ENCODE results near the gene DHRS4. TPM values are rescaled to one million over a fixed set of nuclear protein-coding genes. Genes with fewer than 3 reads are reported as not detected.

Gene DHRS4
- polyA plus RNA-seq, 3 donors, result 40.4 to 68.1 (median 63.2) TPM

DNA sequence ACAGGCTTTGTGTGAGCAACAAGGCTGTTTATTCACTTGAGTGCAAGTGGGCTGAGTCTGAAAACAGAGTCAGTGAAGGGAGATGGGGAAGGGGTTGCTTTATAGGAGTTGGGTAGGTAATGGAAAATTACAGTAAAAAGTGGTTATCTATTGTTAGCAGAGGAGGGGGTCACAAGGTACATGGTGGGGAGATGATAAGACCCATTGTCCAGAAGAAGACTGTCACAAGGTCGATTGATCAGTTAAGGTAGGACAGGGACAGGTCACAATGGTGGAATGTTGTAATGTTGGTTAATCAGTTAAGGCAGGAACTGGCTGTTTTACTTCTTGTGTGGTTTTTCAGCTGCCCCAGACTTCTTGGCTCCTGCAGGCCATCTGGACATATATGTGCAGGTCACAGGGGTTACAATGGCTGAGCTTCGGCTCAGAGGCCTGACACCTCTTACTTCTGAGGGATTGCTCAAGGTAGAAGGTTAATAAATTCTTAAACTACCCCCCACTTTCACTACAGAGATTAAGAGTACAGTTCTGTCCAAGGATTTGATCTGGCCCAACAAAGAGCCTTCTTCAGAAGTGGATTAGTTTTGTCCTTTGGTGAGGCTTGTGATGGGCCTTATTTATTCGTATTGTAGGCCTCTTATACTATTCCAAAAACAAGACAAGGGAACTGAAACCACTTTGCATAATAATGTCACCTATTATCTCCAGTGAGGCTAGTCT is 13.8 kb upstream of the DHRS4 start:
- DNase-seq, result no peak
- H3K27ac ChIP-seq (ENCODE audit: low read depth in 1 of 2, low read length in 2 of 2), result no peak overlapping the region
- Mint-ChIP-seq H3K4me3 (no peak overlapping the region), H3K4me1 (peaks cover 1% of the 10 kb centered on the region), H3K27me3 (ENCODE audit: low read depth in 3 of 3) (peaks cover 0 to 2% (median 2%) of the 10 kb centered on the region in 3 donors), H3K36me3 (peaks cover 17 to 28% of the 10 kb centered on the region in 2 donors), H3K27ac (peak overlapping the region in 1 of 7 donors; percentile 23), H3K9me3 (no peaks in the 10 kb centered on the region)
- H3K79me2 ChIP-seq (ENCODE audit: insufficient read depth, low read length), result no peaks in the 10 kb centered on the region
- H3K36me3 ChIP-seq (replicated peaks in 1 of 2; ENCODE audit: control insufficient read depth in 1 of 2, insufficient read depth in 2 of 2, low read length in 2 of 2), result peaks cover 3 to 18% of the 10 kb centered on the region in 2 donors
- H3K4me3 ChIP-seq (replicated peaks in 1 of 3; ENCODE audit: low read depth in 2 of 3, low read length in 3 of 3), result no peak overlapping the region
- no peaks in the 10 kb centered on the region for H3K27me3 ChIP-seq (ENCODE audit: control insufficient read depth in 2 of 2, insufficient read depth in 2 of 2, low read length in 2 of 2)
- WGBS (ENCODE audit: insufficient coverage), result 73% methylated on average over 1 of the region's 3 CpGs
- no peak overlapping the region for H3K4me2 ChIP-seq (replicated peaks; ENCODE audit: extremely low read depth, low read length, poor library complexity, severe bottlenecking)
- no peaks in the 10 kb centered on the region for H3K4me1 ChIP-seq (ENCODE audit: control insufficient read depth in 1 of 2, insufficient read depth in 2 of 2, low read length in 2 of 2)
- H3K9ac ChIP-seq (ENCODE audit: insufficient read depth, low read length, poor library complexity, severe bottlenecking), result no peak overlapping the region
- H3K9me3 ChIP-seq (replicated peaks in 1 of 2; ENCODE audit: control insufficient read depth in 1 of 2, insufficient read depth in 1 of 2, low read length in 2 of 2), result no peaks in the 10 kb centered on the region
- H2AFZ ChIP-seq (ENCODE audit: insufficient read depth, low read depth, low read length, poor library complexity, severe bottlenecking), result no peak overlapping the region
- TF ChIP-seq, protein P1, sequence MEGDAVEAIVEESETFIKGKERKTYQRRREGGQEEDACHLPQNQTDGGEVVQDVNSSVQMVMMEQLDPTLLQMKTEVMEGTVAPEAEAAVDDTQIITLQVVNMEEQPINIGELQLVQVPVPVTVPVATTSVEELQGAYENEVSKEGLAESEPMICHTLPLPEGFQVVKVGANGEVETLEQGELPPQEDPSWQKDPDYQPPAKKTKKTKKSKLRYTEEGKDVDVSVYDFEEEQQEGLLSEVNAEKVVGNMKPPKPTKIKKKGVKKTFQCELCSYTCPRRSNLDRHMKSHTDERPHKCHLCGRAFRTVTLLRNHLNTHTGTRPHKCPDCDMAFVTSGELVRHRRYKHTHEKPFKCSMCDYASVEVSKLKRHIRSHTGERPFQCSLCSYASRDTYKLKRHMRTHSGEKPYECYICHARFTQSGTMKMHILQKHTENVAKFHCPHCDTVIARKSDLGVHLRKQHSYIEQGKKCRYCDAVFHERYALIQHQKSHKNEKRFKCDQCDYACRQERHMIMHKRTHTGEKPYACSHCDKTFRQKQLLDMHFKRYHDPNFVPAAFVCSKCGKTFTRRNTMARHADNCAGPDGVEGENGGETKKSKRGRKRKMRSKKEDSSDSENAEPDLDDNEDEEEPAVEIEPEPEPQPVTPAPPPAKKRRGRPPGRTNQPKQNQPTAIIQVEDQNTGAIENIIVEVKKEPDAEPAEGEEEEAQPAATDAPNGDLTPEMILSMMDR (IDR thresholded peaks at IDR 0.05), result no peak
- intact Hi-C loops (cut with micrococcal nuclease), result no loop called here
- no peaks in the 10 kb centered on the region for H4K20me1 ChIP-seq (ENCODE audit: insufficient read depth, low read length)

DNA sequence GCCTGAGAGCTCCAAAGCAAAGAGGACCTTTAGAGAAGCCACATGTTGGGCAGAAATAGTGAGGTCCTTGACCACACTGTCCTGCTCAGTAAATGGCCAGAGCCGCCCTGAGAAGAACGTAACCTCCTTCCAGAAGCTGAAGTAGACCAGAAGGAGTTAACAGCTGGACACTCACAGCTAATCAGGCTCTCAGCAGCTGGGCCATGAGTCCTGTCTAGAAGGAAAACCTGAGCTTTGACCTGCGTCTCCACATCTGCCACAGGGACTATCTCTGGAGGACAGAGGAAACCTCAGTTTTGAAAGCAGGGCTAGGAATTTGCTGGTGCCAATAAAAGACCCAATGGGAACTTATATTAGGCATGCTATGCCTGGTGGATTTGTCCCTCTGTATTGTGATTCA is 12.3 kb upstream of the DHRS4 start:
- H3K36me3 Mint-ChIP-seq, result peaks cover 17 to 28% of the 10 kb centered on the region in 2 donors
- Histone ChIP-seq H3K4me1 (ENCODE audit: control insufficient read depth in 1 of 2, insufficient read depth in 2 of 2, low read length in 2 of 2) (no peaks in the 10 kb centered on the region), H4K20me1 (ENCODE audit: insufficient read depth, low read length) (no peaks in the 10 kb centered on the region), H3K27ac (ENCODE audit: low read depth in 1 of 2, low read length in 2 of 2) (no peak overlapping the region), H3K9ac (ENCODE audit: insufficient read depth, low read length, poor library complexity, severe bottlenecking) (no peak overlapping the region), H3K27me3 (ENCODE audit: control insufficient read depth in 2 of 2, insufficient read depth in 2 of 2, low read length in 2 of 2) (no peaks in the 10 kb centered on the region), H3K4me2 (replicated peaks; ENCODE audit: extremely low read depth, low read length, poor library complexity, severe bottlenecking) (no peak overlapping the region), H3K4me3 (replicated peaks in 1 of 3; ENCODE audit: low read depth in 2 of 3, low read length in 3 of 3) (no peak overlapping the region), H2AFZ (ENCODE audit: insufficient read depth, low read depth, low read length, poor library complexity, severe bottlenecking) (no peak overlapping the region), H3K9me3 (replicated peaks in 1 of 2; ENCODE audit: control insufficient read depth in 1 of 2, insufficient read depth in 1 of 2, low read length in 2 of 2) (no peaks in the 10 kb centered on the region), H3K79me2 (ENCODE audit: insufficient read depth, low read length) (no peaks in the 10 kb centered on the region), H3K36me3 (replicated peaks in 1 of 2; ENCODE audit: control insufficient read depth in 1 of 2, insufficient read depth in 2 of 2, low read length in 2 of 2) (peaks cover 3 to 18% of the 10 kb centered on the region in 2 donors)
- H3K4me1 Mint-ChIP-seq, result peaks cover 1% of the 10 kb centered on the region
- intact Hi-C loops (cut with micrococcal nuclease), result no loop called here
- DNase-seq, result no peak
- no peaks in the 10 kb centered on the region for H3K9me3 Mint-ChIP-seq
- WGBS (ENCODE audit: insufficient coverage), result 50% methylated on average over 2 of the region's 3 CpGs
- H3K27ac Mint-ChIP-seq, result no peak overlapping the region
- H3K4me3 Mint-ChIP-seq, result no peak overlapping the region
- TF ChIP-seq, protein P1 (IDR thresholded peaks at IDR 0.05), result no peak
- H3K27me3 Mint-ChIP-seq (ENCODE audit: low read depth in 3 of 3), result no peaks in the 10 kb centered on the region
